AG09309 (cell line): ENCODE data around the gene TRIM33.
"Not testable (repeated sequence)": the region's sequence is repeated elsewhere in the genome, so short reads cannot be mapped to it uniquely, and the experiment has no call there.

Experiments used
- DNase-seq: peaks from one replicate; pipeline ENCODE4 v3.0.0-alpha.2; 2010; ENCODE audit warnings: low read depth
- H3K4me3 ChIP-seq: 2 replicates; pipeline ENCODE4 v1.5.1; 2011; ENCODE audit warnings: mild to moderate bottlenecking, low read depth, low read length, moderate library complexity; ENCODE audit not compliant: control insufficient read depth
- CTCF ChIP-seq: IDR thresholded peaks from 2 replicates; pipeline ENCODE4 v1.5.1; 2011; ENCODE audit warnings: mild to moderate bottlenecking, low read depth, low read length, inconsistent platforms; ENCODE audit not compliant: insufficient read depth, control insufficient read depth; ENCODE audit errors: missing control alignments

The TRIM33 gene

GRCh38 chr1:114455102-114455785 lies 55.8 kb downstream of the TRIM33 start:
- H3K4me3 ChIP-seq, result no peak overlapping the region
- no peak for DNase-seq
- no peak for TF ChIP-seq CTCF

- TF ChIP-seq CTCF, result no peak
- no peak for DNase-seq
- no peak overlapping the region for H3K4me3 ChIP-seq
Observed at GRCh38 chr1:114454539-114454938, 56.5 kb downstream of the TRIM33 start.

- no peak for DNase-seq
- TF ChIP-seq CTCF, result no peak
- H3K4me3 ChIP-seq, result no peak overlapping the region
Observed at GRCh38 chr1:114453361-114453784, 57.6 kb downstream of the TRIM33 start.

GRCh38 chr1:114448370-114449036 lies 62.5 kb downstream of the TRIM33 start:
- DNase-seq, result no peak
- no peak for TF ChIP-seq CTCF

GRCh38 chr1:114446198-114446597 lies 64.8 kb downstream of the TRIM33 start:
- no peak overlapping the region for H3K4me3 ChIP-seq
- TF ChIP-seq CTCF, result no peak
- no peak for DNase-seq

More at GRCh38 chr1:114448370-114449036, 62.5 kb downstream of the TRIM33 start:
- H3K4me3 ChIP-seq, result no peak overlapping the region

- DNase-seq, H3K4me3 ChIP-seq: not testable (repeated sequence)
Observed at GRCh38 chr1:114443226-114443625, 67.8 kb downstream of the TRIM33 start.

GRCh38 chr1:114441332-114441731 lies 69.7 kb downstream of the TRIM33 start:
- DNase-seq, result no peak
- TF ChIP-seq CTCF, result no peak
- H3K4me3 ChIP-seq, result no peak overlapping the region
